Thoracic aorta (tissue), 2 donors: ENCODE data around the gene PCDH15. TPM values are rescaled to one million over a fixed set of nuclear protein-coding genes. Genes with fewer than 3 reads are reported as not detected.

Experiments
- ATAC-seq: fragments of 150-250 bp; one replicate; pipeline ENCODE4 v1.8.0; 2017; ENCODE audit warnings: low read depth; ENCODE audit not compliant: insufficient number of reproducible peaks, low FRiP score
- DNase-seq: peaks from one replicate; pipeline ENCODE4 v3.0.0-alpha.2; 2020; ENCODE audit warnings: low spot score
- H3K27ac ChIP-seq, 2 donors: fragments of 200-600 bp; sonication (generic); 1 replicate in 1 of 2; 2 replicates in 1 of 2; pipeline ENCODE4 v1.5.1; 2016; ENCODE audit warnings: mild to moderate bottlenecking in 2 of 2, moderate library complexity in 2 of 2
- H3K27me3 ChIP-seq: fragments of 200-600 bp; sonication (generic); replicated peaks from 2 replicates; pipeline ENCODE4 v1.6.0; 2016; ENCODE audit warnings: mild to moderate bottlenecking; ENCODE audit not compliant: insufficient read depth
- H3K36me3 ChIP-seq: fragments of 200-600 bp; sonication (generic); one replicate; pipeline ENCODE4 v1.5.1; 2016
- H3K4me1 ChIP-seq, 2 donors: fragments of 200-600 bp; sonication (generic); 1 replicate in 1 of 2; 2 replicates in 1 of 2; pipeline versions ENCODE4 v1.5.1 to v1.6.0; 2016; ENCODE audit warnings: low read depth in 2 of 2, mild to moderate bottlenecking in 1 of 2; ENCODE audit not compliant: control insufficient read depth in 1 of 2
- H3K4me3 ChIP-seq: fragments of 200-600 bp; sonication (generic); 2 replicates; pipeline ENCODE4 v1.5.1; 2016; ENCODE audit warnings: mild to moderate bottlenecking
- H3K9me3 ChIP-seq: fragments of 200-600 bp; sonication (generic); 2 replicates; pipeline ENCODE4 v1.5.1; 2016
- total RNA-seq, 2 donors: library from RNA; depleted of rRNA; stranded (reverse); fragments of >200 nt; gene quantifications; one replicate each; pipeline versions ENCODE4 v1.1.0 to v1.2.3, GENCODE V29; 2016
- TF ChIP-seq, protein P1 (sequence below): fragments of 200-600 bp; sonication (generic); IDR thresholded peaks from one replicate; pipeline ENCODE4 v1.5.1; 2019; ENCODE audit warnings: antibody characterized with exemption

PCDH15 gene
- total RNA-seq, 2 donors from 2014 or later = 0.49 to 0.95 TPM

DNA sequence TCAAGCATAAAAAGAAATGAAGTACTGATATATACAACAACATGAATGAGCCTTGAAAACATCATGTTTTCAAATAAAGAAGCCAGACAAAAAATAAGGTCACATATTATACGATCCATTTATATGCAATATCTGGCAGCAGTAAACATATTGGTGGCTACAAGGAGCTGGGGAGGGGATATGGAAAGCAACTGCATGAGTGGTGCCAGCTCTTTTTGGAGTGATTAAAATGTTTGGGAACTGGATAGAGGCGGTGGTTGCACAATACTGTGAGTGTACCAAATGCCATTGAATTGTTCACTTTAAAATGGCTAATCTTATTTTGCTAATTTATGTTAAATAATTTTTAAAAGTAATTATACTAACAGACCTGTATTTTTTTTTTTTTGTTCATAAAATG is 481.7 kb downstream of the PCDH15 start:
- Histone ChIP-seq H3K36me3 (no peaks in the 10 kb centered on the region), H3K4me3 (no peak overlapping the region), H3K4me1 (no peaks in the 10 kb centered on the region), H3K27me3 (no peaks in the 10 kb centered on the region), H3K9me3 (no peaks in the 10 kb centered on the region), H3K27ac (no peak overlapping the region)
- TF ChIP-seq, protein P1, sequence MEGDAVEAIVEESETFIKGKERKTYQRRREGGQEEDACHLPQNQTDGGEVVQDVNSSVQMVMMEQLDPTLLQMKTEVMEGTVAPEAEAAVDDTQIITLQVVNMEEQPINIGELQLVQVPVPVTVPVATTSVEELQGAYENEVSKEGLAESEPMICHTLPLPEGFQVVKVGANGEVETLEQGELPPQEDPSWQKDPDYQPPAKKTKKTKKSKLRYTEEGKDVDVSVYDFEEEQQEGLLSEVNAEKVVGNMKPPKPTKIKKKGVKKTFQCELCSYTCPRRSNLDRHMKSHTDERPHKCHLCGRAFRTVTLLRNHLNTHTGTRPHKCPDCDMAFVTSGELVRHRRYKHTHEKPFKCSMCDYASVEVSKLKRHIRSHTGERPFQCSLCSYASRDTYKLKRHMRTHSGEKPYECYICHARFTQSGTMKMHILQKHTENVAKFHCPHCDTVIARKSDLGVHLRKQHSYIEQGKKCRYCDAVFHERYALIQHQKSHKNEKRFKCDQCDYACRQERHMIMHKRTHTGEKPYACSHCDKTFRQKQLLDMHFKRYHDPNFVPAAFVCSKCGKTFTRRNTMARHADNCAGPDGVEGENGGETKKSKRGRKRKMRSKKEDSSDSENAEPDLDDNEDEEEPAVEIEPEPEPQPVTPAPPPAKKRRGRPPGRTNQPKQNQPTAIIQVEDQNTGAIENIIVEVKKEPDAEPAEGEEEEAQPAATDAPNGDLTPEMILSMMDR = no peak
- DNase-seq (no peak), ATAC-seq (no peak)

DNA sequence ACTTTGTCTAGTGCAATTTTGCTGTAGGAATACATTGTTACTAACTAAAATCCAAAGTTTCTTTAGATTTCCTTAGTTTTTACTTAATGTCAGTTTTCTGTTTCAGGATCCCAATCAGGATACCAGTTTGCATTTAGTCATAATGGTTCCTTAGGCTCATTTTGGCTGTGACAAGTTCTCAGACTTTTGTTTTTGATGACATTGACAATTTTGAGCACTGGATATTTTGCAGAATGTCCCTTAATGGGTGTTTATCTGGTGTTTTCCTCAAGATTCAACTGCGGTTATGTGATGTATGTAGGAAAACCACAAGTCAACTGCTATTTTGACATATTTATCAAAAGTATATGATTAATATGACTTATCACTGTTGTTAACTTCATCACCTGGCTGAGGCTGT is 482.6 kb downstream of the PCDH15 start:
- TF ChIP-seq, protein P1 = no peak
- ATAC-seq = no peak

DNA sequence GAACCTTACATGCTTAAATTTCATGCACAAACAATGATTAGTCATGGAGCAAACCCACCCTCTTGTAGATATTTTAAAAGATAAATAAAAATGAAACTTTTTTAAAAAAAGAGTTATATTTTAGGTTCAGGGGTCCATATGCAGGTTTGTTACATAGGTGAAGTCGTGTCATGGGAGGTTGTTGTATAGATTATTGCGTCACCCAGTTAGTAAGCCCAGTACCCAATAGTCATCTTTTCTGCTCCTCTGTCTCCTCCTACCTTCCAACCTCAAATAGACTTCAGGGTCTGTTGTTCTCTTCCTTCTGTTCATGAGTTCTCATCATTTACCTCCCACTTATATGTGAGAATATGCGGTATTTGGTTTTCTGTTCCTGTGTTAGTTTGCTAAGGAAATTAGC is 486.6 kb downstream of the PCDH15 start:
- Histone ChIP-seq H3K27ac (no peak overlapping the region), H3K4me1 (no peaks in the 10 kb centered on the region), H3K36me3 (no peaks in the 10 kb centered on the region), H3K27me3 (no peaks in the 10 kb centered on the region), H3K9me3 (no peaks in the 10 kb centered on the region), H3K4me3 (no peak overlapping the region)
- ATAC-seq = no peak
- TF ChIP-seq, protein P1 = no peak
- DNase-seq = no peak

More for the DNA sequence above, 482.6 kb downstream of the PCDH15 start:
- Histone ChIP-seq H3K9me3 (no peaks in the 10 kb centered on the region), H3K4me3 (no peak overlapping the region), H3K27ac (no peak overlapping the region), H3K4me1 (no peaks in the 10 kb centered on the region), H3K27me3 (no peaks in the 10 kb centered on the region), H3K36me3 (no peaks in the 10 kb centered on the region)
- DNase-seq = no peak

DNA sequence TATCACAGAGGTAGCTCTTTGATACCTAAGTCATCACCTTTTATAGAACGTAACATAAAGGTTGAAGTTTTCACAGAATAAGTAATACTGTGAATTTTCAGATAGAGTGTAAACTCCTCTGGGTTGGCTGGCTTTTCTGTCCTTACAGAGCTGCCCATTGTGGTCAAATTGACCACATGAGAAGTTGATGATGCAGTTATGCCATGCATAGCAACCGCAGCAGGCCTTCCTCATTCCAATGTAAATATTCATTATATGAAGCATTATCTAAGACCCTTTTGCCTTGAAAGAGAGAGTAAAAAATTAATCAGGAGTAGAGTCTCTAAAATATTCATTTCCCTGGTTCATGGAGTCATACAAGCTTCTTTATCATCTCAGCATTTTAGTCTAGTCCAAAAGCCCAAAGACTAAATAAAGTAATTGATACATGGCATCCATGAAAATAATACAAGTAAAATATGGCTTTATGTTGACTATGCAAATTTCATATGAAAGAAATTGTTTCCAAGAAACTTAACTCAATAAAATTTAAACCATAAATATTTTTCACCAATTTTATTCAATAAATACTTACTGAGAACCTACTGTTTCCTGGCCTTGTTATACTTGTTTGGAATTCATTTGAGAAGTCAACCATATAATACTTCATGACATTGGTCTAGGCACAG is 516.4 kb downstream of the PCDH15 start:
- H3K36me3 ChIP-seq = no peaks in the 10 kb centered on the region
- ATAC-seq (no peak), DNase-seq (no peak)

DNA sequence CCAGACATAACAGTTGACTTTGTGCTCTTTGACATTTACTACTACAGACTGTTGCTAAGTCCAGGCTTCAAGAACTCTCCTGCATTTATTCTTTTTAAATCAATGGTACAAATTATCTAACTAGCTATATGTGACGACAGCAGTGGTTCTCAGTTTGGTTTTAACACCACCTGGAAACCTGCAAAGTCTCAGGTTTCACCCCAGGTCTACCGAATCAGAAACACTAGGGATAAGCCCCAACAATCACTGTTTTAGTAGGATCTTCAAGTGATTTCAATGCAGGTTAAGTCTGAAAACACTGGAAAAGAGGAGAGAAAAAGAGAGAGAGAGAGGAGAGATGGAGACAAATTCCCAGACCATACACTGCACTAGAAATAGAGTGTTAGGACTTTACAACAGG is 519.0 kb downstream of the PCDH15 start:
- Histone ChIP-seq H3K4me3 (no peak overlapping the region), H3K27me3 (no peaks in the 10 kb centered on the region), H3K36me3 (no peaks in the 10 kb centered on the region), H3K9me3 (no peaks in the 10 kb centered on the region), H3K27ac (no peak overlapping the region), H3K4me1 (no peaks in the 10 kb centered on the region)
- no peak for DNase-seq
- TF ChIP-seq, protein P1 = no peak
- ATAC-seq = no peak

More for the DNA sequence above, 516.4 kb downstream of the PCDH15 start:
- H3K27me3 ChIP-seq = no peaks in the 10 kb centered on the region
- TF ChIP-seq, protein P1 = no peak
- H3K27ac ChIP-seq = no peak overlapping the region
- no peaks in the 10 kb centered on the region for H3K9me3 ChIP-seq
- no peaks in the 10 kb centered on the region for H3K4me1 ChIP-seq
- no peak overlapping the region for H3K4me3 ChIP-seq
